ENCODE data around the gene PANK4.
"Not testable (repeated sequence)": the region's sequence is repeated elsewhere in the genome, so short reads cannot be mapped to it uniquely, and the experiment has no call there.

Gene PANK4

GRCh38 chr1:2460203-2460602, 66.2 kb downstream of the PANK4 start:
- no peak for DNase-seq (ENCODE audit: low read depth)

- DNase-seq (ENCODE audit: low read depth): no peak
Observed at GRCh38 chr1:2459757-2460156, 66.6 kb downstream of the PANK4 start.

GRCh38 chr1:2459102-2459753, 67.2 kb downstream of the PANK4 start:
- DNase-seq (ENCODE audit: low read depth): not testable (repeated sequence)

GRCh38 chr1:2458687-2459086, 67.7 kb downstream of the PANK4 start:
- DNase-seq (ENCODE audit: low read depth): no peak

Data from CMK (cell line).